Subcutaneous abdominal adipose tissue (tissue), 5 donors: ENCODE measurements around the gene LPIN1.

Experiments used
- H3K27ac ChIP-seq: one replicate; pipeline ENCODE4 v1.7.0; 2013; ENCODE audit warnings: low read depth, mild to moderate bottlenecking, inconsistent platforms, low read length, moderate library complexity
- H3K27me3 ChIP-seq, 5 donors: one replicate each; pipeline ENCODE4 v1.7.0; 2013; ENCODE audit warnings: low read length in 5 of 5, inconsistent platforms in 1 of 5; ENCODE audit not compliant: control insufficient read depth in 5 of 5, insufficient read depth in 4 of 5
- H3K36me3 ChIP-seq, 5 donors: one replicate each; pipeline ENCODE4 v1.7.0; 2013; ENCODE audit warnings: low read length in 5 of 5; ENCODE audit not compliant: control insufficient read depth in 5 of 5, insufficient read depth in 5 of 5
- H3K4me1 ChIP-seq, 5 donors: one replicate each; pipeline ENCODE4 v1.7.0; 2013; ENCODE audit warnings: low read length in 5 of 5, mild to moderate bottlenecking in 3 of 5, moderate library complexity in 1 of 5; ENCODE audit not compliant: control insufficient read depth in 5 of 5, insufficient read depth in 5 of 5
- H3K4me3 ChIP-seq, 5 donors: one replicate each; pipeline ENCODE4 v1.7.0; 2013; ENCODE audit warnings: low read length in 5 of 5, low read depth in 1 of 5
- H3K9ac ChIP-seq, 5 donors: one replicate each; pipeline ENCODE4 v1.7.0; 2013; ENCODE audit warnings: low read length in 5 of 5, mild to moderate bottlenecking in 4 of 5, moderate library complexity in 3 of 5
- H3K9me3 ChIP-seq, 5 donors: one replicate each; pipeline ENCODE4 v1.7.0; 2013; ENCODE audit warnings: low read length in 5 of 5; ENCODE audit not compliant: control insufficient read depth in 5 of 5
- donor health status: healthy.
- donor health status: healthy.
- donor health status: healthy.
- donor health status: healthy.
- donor health status: healthy.

Gene LPIN1

DNA sequence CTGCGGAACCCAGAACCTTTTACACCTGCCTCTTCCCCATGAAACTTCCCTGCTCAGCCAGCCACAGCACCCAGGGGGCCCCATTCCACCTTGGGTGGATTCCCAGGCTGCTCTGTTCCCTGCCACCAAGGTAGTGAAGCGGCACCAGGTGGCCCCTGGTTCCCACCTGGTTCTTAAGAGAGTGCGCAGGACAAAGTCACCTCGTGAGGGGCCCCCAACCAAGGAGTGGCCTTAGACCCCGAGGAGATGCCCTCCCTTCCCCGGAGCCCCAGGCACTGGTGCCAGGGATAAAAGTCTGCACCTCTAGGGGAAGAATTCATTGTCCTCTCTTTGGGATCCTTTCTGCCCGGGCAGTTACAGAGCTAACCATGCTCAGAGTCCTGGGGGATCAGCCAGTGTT, 3.1 kb upstream of the LPIN1 start:
- no peaks in the 10 kb centered on the region for H3K9me3 ChIP-seq
- no peaks in the 10 kb centered on the region for H3K27me3 ChIP-seq
- H3K9ac ChIP-seq, result peak overlapping the region in 1 of 5 donors; percentile 6
- H3K36me3 ChIP-seq, result no peaks in the 10 kb centered on the region
- no peak overlapping the region for H3K27ac ChIP-seq
- H3K4me3 ChIP-seq, result no peak overlapping the region
- peaks cover 7 to 55% (median 40%) of the 10 kb centered on the region in 5 donors for H3K4me1 ChIP-seq

DNA sequence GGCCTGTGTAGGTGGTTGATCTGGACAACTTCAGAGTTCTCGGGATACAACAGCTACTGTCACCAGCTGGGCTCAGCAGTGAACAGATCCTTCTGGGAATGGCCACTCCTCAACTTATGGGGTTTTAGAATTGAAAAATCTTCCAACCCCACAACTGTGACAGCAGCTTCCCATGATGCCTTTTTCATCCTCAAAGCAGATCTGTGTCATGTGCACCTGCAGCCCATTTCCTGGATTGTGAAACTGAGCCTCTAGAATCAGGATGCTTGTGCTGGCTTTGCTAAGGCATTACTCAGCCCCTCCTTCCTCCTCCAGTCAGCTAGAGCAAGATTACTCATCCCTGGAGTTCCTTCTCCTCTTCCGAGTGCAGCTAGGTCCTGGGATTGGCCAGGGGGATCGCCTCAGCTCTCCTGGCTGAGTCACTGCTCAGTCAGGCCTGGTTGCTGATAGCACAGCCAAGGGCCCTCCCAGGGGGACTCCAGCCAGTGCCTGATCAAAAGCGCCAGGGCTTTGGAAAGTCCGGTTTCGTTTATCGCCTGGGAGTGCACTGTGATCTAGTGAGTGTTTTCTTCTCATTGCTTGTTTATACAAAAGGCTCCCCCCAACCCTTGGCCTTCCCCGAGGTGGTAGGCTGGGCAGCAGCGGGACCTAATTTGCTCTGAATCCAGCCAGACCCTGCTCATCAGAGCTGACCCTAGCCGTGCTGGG, 2.4 kb upstream of the LPIN1 start:
- Histone ChIP-seq H3K27me3 (no peaks in the 10 kb centered on the region), H3K27ac (peak overlapping the region; percentile 93), H3K36me3 (no peaks in the 10 kb centered on the region), H3K4me3 (peak overlapping the region; percentile 6 to 43 (median 12)), H3K9me3 (no peaks in the 10 kb centered on the region), H3K9ac (peak overlapping the region in 4 of 5 donors; percentile 11 to 66 (median 40)), H3K4me1 (peaks cover 7 to 56% (median 46%) of the 10 kb centered on the region in 5 donors)

DNA sequence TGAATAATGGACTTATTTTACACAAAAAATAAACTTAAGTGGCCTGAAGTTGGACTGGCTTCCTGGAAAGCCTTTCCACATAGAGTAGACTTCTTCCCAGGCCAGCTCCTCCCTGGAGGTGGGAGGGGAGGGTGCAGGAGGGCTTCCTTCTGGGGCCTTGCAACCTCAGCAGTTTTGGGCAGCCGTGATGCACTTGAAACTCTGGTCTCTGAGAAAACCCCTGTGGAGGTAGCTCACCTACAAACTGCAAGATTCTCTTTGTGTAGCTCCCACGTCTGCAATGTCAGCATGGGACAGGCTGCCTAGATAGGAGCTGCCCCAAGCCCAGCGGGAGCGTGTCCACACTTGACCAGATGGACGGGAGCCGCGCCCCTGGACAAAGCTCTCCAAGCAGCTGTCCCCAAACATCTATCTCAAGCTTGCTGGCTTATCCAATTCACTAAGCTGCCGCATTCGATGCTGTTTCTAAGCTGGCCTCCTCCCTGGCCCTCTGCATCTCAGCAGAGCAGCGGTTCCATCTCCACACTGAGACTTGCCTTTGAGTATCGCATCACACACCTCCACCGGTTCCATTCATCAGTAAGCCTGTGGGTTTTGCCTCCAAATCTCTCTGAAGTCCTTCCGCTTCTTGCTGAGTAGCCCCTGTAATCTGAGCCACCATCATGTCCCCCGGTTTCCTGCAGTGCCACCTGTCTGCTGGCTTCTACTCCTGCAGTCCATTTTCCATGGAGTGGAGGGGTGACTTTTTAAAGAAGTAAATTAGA, 1.6 kb upstream of the LPIN1 start:
- peaks cover 7 to 62% (median 50%) of the 10 kb centered on the region in 5 donors for H3K4me1 ChIP-seq
- H3K9ac ChIP-seq, result peak overlapping the region; percentile 11 to 66 (median 38)
- H3K9me3 ChIP-seq, result no peaks in the 10 kb centered on the region
- H3K36me3 ChIP-seq, result no peaks in the 10 kb centered on the region
- H3K27me3 ChIP-seq, result no peaks in the 10 kb centered on the region
- H3K4me3 ChIP-seq, result peak overlapping the region in 4 of 5 donors; percentile 6 to 43 (median 16)
- H3K27ac ChIP-seq, result peak overlapping the region; percentile 93

DNA sequence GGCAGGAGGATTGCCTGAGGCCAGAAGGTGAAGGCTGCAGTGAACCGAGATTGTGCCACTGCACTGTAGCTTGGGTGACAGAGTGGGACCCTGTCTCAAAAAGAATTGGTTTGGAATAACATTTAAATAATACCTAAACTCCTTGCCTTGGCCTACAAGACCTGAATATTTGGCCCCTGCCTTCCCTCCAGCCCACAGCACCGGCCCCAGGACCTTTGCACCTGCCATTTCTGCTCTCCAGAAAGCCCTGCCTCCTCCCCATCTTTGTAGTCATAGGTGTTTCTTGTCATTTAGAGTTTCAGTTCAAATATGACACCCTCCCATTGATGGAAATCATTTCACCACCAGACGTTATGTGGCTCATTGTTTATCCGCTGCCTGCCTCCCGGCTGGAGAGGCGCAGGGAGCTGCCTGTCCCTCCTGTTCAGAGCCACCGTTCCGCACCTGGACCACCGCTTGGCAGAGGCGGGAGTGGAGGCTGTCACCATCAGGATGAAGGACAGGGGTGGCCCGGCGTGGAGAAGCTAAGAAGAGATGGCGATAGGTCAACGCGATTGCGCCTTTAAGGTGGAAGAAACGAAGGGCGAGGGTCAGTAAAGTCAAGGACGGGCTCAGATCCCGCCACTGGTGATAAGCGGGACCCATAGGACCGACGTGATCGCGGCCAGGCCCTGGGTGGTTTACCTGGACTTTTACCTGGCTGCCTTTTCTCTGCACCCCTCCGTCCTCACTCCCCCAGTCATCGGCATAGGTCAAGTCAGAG, 638 bp upstream of the LPIN1 start:
- H3K4me1 ChIP-seq, result peaks cover 7 to 70% (median 54%) of the 10 kb centered on the region in 5 donors
- peak overlapping the region in 3 of 5 donors; percentile 3 to 72 (median 58) for H3K9ac ChIP-seq
- no peaks in the 10 kb centered on the region for H3K27me3 ChIP-seq
- no peaks in the 10 kb centered on the region for H3K9me3 ChIP-seq
- peak overlapping the region; percentile 93 for H3K27ac ChIP-seq
- H3K36me3 ChIP-seq, result no peaks in the 10 kb centered on the region
- H3K4me3 ChIP-seq, result peak overlapping the region in 3 of 5 donors; percentile 47 to 78 (median 53)

DNA sequence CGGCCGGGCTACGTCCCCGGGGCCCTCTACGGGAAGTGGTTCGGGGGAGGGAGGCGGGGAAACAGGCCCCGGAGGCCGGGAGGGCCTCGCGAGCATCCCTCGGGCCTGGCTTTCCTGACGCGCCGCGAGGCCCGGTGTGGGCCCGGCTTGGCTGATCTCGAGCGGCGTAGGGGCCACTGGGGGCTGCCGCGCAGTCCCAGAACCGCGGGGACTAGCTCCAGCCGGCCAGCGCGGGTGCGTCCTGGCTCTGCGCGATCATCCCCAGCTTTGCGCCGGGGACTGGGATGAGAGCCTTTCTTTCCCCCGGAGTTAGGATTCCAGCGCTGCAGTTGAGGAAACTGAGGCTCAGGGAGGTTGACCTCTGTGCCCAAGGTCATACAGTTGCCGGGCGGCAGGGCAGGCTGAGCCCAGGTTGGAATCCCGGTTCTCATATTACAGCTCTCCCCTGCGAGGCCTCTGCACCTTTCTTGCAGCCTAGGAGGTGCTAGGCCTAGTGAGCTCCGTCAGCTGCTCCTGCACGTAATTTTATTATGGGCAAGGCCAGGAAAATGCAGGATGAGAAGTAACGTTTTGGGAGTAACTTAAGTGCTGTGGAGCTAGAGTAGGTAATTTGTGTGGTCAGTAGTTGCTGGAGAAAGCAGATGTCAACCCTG, 501 bp downstream of the LPIN1 start:
- Histone ChIP-seq H3K4me1 (peaks cover 7 to 71% (median 54%) of the 10 kb centered on the region in 5 donors), H3K36me3 (no peaks in the 10 kb centered on the region), H3K27me3 (no peaks in the 10 kb centered on the region)

DNA sequence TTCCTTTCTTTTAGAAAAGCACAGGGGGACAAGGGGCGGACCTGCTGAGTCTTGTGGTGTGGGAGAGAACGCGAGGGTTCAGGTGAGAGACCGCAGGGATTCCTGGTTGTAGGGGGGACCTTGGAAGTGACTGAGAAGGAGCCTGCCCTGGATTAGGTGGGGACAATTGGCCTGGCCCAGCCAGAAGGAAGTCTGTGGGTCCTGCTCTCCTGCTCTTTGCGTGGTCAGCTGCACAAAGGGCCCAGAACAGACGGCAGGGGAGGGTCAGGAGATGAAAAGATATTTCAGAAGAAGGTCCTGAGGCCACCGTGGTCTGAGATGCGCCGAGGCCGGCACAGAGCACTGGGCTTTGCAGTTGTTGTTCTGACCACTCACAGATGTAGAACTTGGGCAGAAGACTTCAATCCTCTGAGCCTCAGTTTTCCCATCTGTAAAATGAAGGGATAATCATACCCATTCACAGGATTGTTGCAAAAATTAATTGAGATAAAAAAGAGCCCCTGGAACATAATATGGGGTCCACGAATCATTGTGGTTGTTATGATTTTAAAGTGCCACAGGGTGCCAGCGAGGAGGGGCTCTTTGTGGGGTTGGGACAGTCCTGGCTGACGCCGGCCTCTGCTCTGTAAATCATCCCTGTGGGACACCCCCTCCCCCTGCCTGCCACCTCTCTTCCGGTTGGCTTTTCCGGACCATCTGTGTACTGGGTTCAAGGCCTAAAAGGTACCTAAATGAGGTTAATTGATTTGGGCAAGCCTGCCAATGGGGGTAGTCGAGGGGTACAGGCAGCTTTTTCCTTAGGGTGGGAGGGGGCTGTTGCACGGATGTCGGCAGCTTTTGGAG, 1.8 kb downstream of the LPIN1 start:
- peak overlapping the region; percentile 85 for H3K27ac ChIP-seq
- no peaks in the 10 kb centered on the region for H3K27me3 ChIP-seq
- peak overlapping the region in 2 of 5 donors; percentile 81 to 87 for H3K9ac ChIP-seq
- H3K4me1 ChIP-seq, result peaks cover 7 to 75% (median 61%) of the 10 kb centered on the region in 5 donors
- H3K4me3 ChIP-seq, result peak overlapping the region; percentile 0 to 79 (median 29)
- no peaks in the 10 kb centered on the region for H3K36me3 ChIP-seq
- no peaks in the 10 kb centered on the region for H3K9me3 ChIP-seq

More for the DNA sequence above, 501 bp downstream of the LPIN1 start:
- H3K4me3 ChIP-seq, result peak overlapping the region; percentile 69 to 86 (median 79)
- no peaks in the 10 kb centered on the region for H3K9me3 ChIP-seq
- peak overlapping the region; percentile 28 to 91 (median 86) for H3K9ac ChIP-seq
- peak overlapping the region; percentile 85 for H3K27ac ChIP-seq

DNA sequence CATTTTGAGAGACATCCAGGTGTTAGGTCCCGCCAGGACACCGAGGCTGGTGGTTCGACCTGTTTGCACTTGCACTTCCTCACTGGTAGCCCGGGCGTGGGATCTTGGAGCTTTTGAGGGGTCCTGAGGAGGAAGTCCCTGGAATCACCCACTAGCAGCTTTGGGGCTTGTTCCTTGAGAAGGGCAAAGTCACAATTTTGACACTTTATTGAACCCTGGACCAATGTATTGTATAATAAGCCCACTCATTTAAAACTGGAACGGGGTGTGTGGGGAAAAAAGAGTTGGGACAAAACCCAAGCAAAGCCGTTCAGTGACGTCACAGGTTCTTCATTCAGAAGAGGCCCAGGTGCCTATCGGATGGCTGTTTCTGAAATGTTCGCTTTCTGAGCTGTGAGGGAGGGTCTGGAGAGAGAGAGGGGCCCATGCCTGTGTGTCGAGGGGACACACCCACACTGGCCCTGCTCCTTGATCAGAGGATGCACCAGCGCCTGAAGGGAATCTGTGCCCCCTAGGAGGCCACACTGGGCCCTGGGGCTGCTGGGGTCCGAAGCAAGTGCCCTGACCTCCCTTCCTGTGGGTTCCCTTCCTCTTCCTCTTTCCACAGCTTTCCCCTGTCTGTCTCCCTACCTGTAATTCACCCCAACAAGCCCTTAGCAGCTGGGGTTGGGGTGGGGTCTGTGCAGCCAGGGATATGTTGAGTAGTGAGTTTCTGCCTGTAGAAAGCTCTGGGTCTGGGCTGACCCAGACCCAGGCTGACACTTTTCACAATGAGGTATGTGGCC, 2.6 kb downstream of the LPIN1 start:
- Histone ChIP-seq H3K4me1 (peaks cover 3 to 75% (median 62%) of the 10 kb centered on the region in 5 donors), H3K36me3 (no peaks in the 10 kb centered on the region), H3K27ac (peak overlapping the region; percentile 85), H3K4me3 (no peak overlapping the region), H3K27me3 (no peaks in the 10 kb centered on the region), H3K9me3 (no peaks in the 10 kb centered on the region), H3K9ac (peak overlapping the region in 1 of 5 donors; percentile 81)

DNA sequence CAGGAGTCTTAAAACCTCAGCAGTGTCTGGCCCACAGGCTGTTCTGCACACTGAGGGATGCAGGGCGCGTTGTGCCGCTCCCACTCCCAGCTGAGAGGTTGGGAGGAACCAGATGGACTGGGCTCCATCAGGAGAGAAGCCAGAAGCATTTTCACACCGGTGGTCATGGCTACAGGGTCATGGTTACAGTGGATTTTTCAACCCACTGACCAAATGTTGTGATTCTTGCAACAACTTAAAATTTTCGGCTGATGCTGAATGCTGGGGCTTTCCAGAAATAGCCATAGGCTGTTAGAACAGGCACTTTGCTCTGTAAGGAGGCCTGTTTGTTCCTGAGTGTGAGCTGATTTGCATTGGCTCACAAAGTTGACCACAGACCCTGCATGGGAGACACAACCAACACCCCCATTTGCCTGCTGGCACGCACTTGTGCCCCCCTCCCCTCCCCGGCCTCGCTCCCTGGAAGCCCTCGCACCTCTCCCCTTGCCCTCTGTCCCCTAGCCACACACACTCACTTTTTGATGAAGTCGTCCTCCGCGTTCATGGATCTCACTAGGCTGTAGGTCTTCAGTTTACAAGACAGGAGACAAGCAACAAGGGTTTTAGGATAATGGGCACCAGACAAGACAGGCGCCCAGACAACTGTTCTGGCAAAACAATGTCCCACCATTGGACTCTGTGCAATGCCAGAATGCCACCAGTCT, 3.4 kb downstream of the LPIN1 start:
- Histone ChIP-seq H3K4me3 (no peak overlapping the region), H3K27me3 (no peaks in the 10 kb centered on the region), H3K9ac (no peak overlapping the region), H3K9me3 (no peaks in the 10 kb centered on the region), H3K27ac (peak overlapping the region; percentile 85), H3K4me1 (peaks cover 7 to 75% (median 62%) of the 10 kb centered on the region in 5 donors), H3K36me3 (no peaks in the 10 kb centered on the region)
